Mesenchymal stem cell (in vitro differentiated cells and primary cell): ENCODE data around the gene ZNF391.

ENCODE experiments used
- DNase-seq: peaks from one replicate; pipeline ENCODE4 v3.0.0-alpha.2; 2013
- H2AFZ ChIP-seq: one replicate; pipeline ENCODE4 v1.6.1; 2013; ENCODE audit warnings: low read depth, mild to moderate bottlenecking, control low read depth, inconsistent platforms, low read length, moderate library complexity
- H2AK5ac ChIP-seq: 2 replicates; pipeline ENCODE4 v1.6.1; 2013; ENCODE audit warnings: low read length, moderate library complexity, mild to moderate bottlenecking, inconsistent platforms; ENCODE audit not compliant: severe bottlenecking
- H2BK120ac ChIP-seq: one replicate; pipeline ENCODE4 v1.6.1; 2013; ENCODE audit warnings: low read depth, mild to moderate bottlenecking, inconsistent platforms, low read length, moderate library complexity
- H2BK12ac ChIP-seq, 2 experiments: one replicate each; pipeline ENCODE4 v1.6.1; 2013; ENCODE audit warnings: inconsistent platforms in 2 of 2, low read length in 2 of 2, mild to moderate bottlenecking in 2 of 2, moderate library complexity in 2 of 2, control low read depth in 1 of 2
- H2BK15ac ChIP-seq: one replicate; pipeline ENCODE4 v1.6.1; 2013; ENCODE audit warnings: mild to moderate bottlenecking, low read depth, inconsistent platforms; ENCODE audit not compliant: poor library complexity, severe bottlenecking
- H2BK5ac ChIP-seq: 2 replicates; pipeline ENCODE4 v1.6.1; 2013; ENCODE audit warnings: low read depth, mild to moderate bottlenecking, low read length, control low read depth, inconsistent platforms; ENCODE audit not compliant: poor library complexity, severe bottlenecking
- H3K14ac ChIP-seq, 2 experiments: one replicate each; pipeline ENCODE4 v1.6.1; 2013; ENCODE audit warnings: inconsistent platforms in 2 of 2, low read length in 2 of 2, control low read depth in 1 of 2, mild to moderate bottlenecking in 1 of 2, moderate library complexity in 1 of 2
- H3K18ac ChIP-seq, 2 experiments: one replicate each; pipeline ENCODE4 v1.6.1; 2013; ENCODE audit warnings: inconsistent platforms in 2 of 2, low read length in 2 of 2, control low read depth in 1 of 2, low read depth in 1 of 2, mild to moderate bottlenecking in 1 of 2
- H3K23ac ChIP-seq, 2 experiments: one replicate each; pipeline ENCODE4 v1.6.1; 2013; ENCODE audit warnings: inconsistent platforms in 2 of 2, low read length in 2 of 2, mild to moderate bottlenecking in 2 of 2, moderate library complexity in 2 of 2, control low read depth in 1 of 2
- H3K27ac ChIP-seq: 2 replicates; pipeline ENCODE4 v1.5.1; 2013; ENCODE audit warnings: mild to moderate bottlenecking, moderate library complexity, low read length, control low read depth, inconsistent platforms; ENCODE audit not compliant: poor library complexity, severe bottlenecking
- H3K27me3 ChIP-seq, 2 experiments: 2 replicates each; pipeline versions ENCODE4 v1.6.1 to v1.7.0; 2013; ENCODE audit warnings: low read length in 2 of 2, mild to moderate bottlenecking in 2 of 2, moderate library complexity in 2 of 2, control low read depth in 1 of 2, inconsistent platforms in 1 of 2; ENCODE audit not compliant: control insufficient read depth in 1 of 2, insufficient read depth in 1 of 2
- H3K36me3 ChIP-seq, 2 experiments: 2 replicates each; pipeline versions ENCODE4 v1.6.1 to v1.7.0; 2013; ENCODE audit warnings: low read length in 2 of 2, control low read depth in 1 of 2, inconsistent platforms in 1 of 2, low read depth in 1 of 2, mild to moderate bottlenecking in 1 of 2; ENCODE audit not compliant: insufficient read depth in 2 of 2, control insufficient read depth in 1 of 2
- H3K4ac ChIP-seq, 2 experiments: one replicate each; pipeline ENCODE4 v1.6.1; 2013; ENCODE audit warnings: inconsistent platforms in 2 of 2, low read length in 2 of 2, mild to moderate bottlenecking in 2 of 2, moderate library complexity in 2 of 2, control low read depth in 1 of 2, low read depth in 1 of 2
- H3K4me1 ChIP-seq: 2 replicates; pipeline ENCODE4 v1.6.1; 2013; ENCODE audit warnings: low read depth, low read length, control low read depth; ENCODE audit not compliant: control insufficient read depth, insufficient read depth
- H3K4me2 ChIP-seq: 2 replicates; pipeline ENCODE4 v1.6.1; 2013; ENCODE audit warnings: low read length, mild to moderate bottlenecking, inconsistent platforms; ENCODE audit not compliant: poor library complexity, severe bottlenecking
- H3K4me3 ChIP-seq, 2 experiments: 2 replicates each; pipeline versions ENCODE4 v1.5.1 to v1.7.0; 2013; ENCODE audit warnings: low read length in 2 of 2, mild to moderate bottlenecking in 2 of 2, control low read depth in 1 of 2, low read depth in 1 of 2; ENCODE audit not compliant: insufficient read depth in 1 of 2
- H3K79me1 ChIP-seq: replicated peaks from 2 replicates; pipeline ENCODE4 v1.6.1; 2013; ENCODE audit warnings: mild to moderate bottlenecking, control low read depth, low read length, inconsistent platforms; ENCODE audit not compliant: poor library complexity, severe bottlenecking
- H3K9ac ChIP-seq: 2 replicates; pipeline ENCODE4 v1.7.0; 2013; ENCODE audit warnings: mild to moderate bottlenecking, low read length, moderate library complexity
- H3K9me3 ChIP-seq: 2 replicates; pipeline ENCODE4 v1.7.0; 2013; ENCODE audit warnings: mild to moderate bottlenecking, low read length; ENCODE audit not compliant: control insufficient read depth
- H4K8ac ChIP-seq: one replicate; pipeline ENCODE4 v1.6.1; 2013; ENCODE audit warnings: inconsistent platforms, mild to moderate bottlenecking, low read length, moderate library complexity
- H4K91ac ChIP-seq: one replicate; pipeline ENCODE4 v1.6.1; 2013; ENCODE audit warnings: mild to moderate bottlenecking, low read length, inconsistent platforms
- WGBS: methylation state at CpG from one replicate; pipeline ENCODE4 v1.1.7; 2013; ENCODE audit warnings: mixed read lengths; 5-methylcytosine and 5-hydroxymethylcytosine counted together

Gene ZNF391

GRCh38 chr6:27368202-27368601 is 20.4 kb upstream of the ZNF391 start:
- no peak overlapping the region for H2AK5ac ChIP-seq
- no peaks in the 10 kb centered on the region for H3K27me3 ChIP-seq
- H3K79me1 ChIP-seq: no peaks in the 10 kb centered on the region
- no peak overlapping the region for H3K9ac ChIP-seq
- H2BK120ac ChIP-seq: no peak overlapping the region
- no peak overlapping the region for H4K91ac ChIP-seq
- peaks cover 27% of the 10 kb centered on the region for H3K9me3 ChIP-seq
- H3K36me3 ChIP-seq: peaks cover 0 to 4% of the 10 kb centered on the region in 2 experiments
- no peak overlapping the region for H3K27ac ChIP-seq
- no peaks in the 10 kb centered on the region for H3K4me1 ChIP-seq
- no peak for DNase-seq
- no peak overlapping the region for H2BK15ac ChIP-seq
- H3K18ac ChIP-seq: no peak overlapping the region
- H4K8ac ChIP-seq: no peak overlapping the region
- H2BK5ac ChIP-seq: no peak overlapping the region
- no peak overlapping the region for H3K4me2 ChIP-seq
- no peak overlapping the region for H2BK12ac ChIP-seq
- WGBS: 73% methylated on average over 5 of the region's 5 CpGs
- no peak overlapping the region for H3K4ac ChIP-seq
- no peak overlapping the region for H3K23ac ChIP-seq
- H2AFZ ChIP-seq: no peak overlapping the region
- no peak overlapping the region for H3K4me3 ChIP-seq
- no peak overlapping the region for H3K14ac ChIP-seq

- Histone ChIP-seq H3K27me3 (peaks cover 0 to 5% of the 10 kb centered on the region in 2 experiments), H3K79me1 (no peaks in the 10 kb centered on the region), H2BK120ac (no peak overlapping the region), H2AFZ (no peak overlapping the region), H3K9ac (no peak overlapping the region), H4K8ac (no peak overlapping the region), H3K4me1 (peaks cover 2% of the 10 kb centered on the region), H3K14ac (no peak overlapping the region), H3K4me3 (no peak overlapping the region), H2BK15ac (no peak overlapping the region), H3K9me3 (peaks cover 22% of the 10 kb centered on the region), H3K36me3 (peaks cover 0 to 4% of the 10 kb centered on the region in 2 experiments), H3K4ac (no peak overlapping the region), H3K18ac (no peak overlapping the region), H3K23ac (no peak overlapping the region), H2BK5ac (no peak overlapping the region), H2BK12ac (no peak overlapping the region), H3K4me2 (no peak overlapping the region), H4K91ac (no peak overlapping the region), H3K27ac (no peak overlapping the region), H2AK5ac (no peak overlapping the region)
- WGBS: 100% methylated on average over 1 of the region's 4 CpGs
- no peak for DNase-seq
Measured at GRCh38 chr6:27370391-27370790, 18.2 kb upstream of the ZNF391 start.

GRCh38 chr6:27374824-27375612 is 13.5 kb upstream of the ZNF391 start:
- H2AK5ac ChIP-seq: no peak overlapping the region
- H2BK5ac ChIP-seq: no peak overlapping the region
- H3K4me2 ChIP-seq: peak overlapping the region; percentile 79
- DNase-seq: peak; percentile 47
- H3K79me1 ChIP-seq: no peaks in the 10 kb centered on the region
- no peak overlapping the region for H3K18ac ChIP-seq
- peak overlapping the region; percentile 55 to 77 for H3K4me3 ChIP-seq
- 1% methylated on average over 30 of the region's 31 CpGs for WGBS
- no peak overlapping the region for H2BK120ac ChIP-seq
- H3K9me3 ChIP-seq: peaks cover 9% of the 10 kb centered on the region
- peaks cover 0 to 5% of the 10 kb centered on the region in 2 experiments for H3K27me3 ChIP-seq
- no peak overlapping the region for H3K14ac ChIP-seq
- H2AFZ ChIP-seq: peak overlapping the region; percentile 60
- no peak overlapping the region for H2BK15ac ChIP-seq
- H4K8ac ChIP-seq: no peak overlapping the region
- H3K23ac ChIP-seq: no peak overlapping the region
- H3K4me1 ChIP-seq: peaks cover 2% of the 10 kb centered on the region
- H3K4ac ChIP-seq: no peak overlapping the region
- H3K9ac ChIP-seq: peak overlapping the region; percentile 61
- H4K91ac ChIP-seq: no peak overlapping the region
- H3K27ac ChIP-seq: no peak overlapping the region
- no peak overlapping the region for H2BK12ac ChIP-seq
- H3K36me3 ChIP-seq: no peaks in the 10 kb centered on the region

- no peak overlapping the region for H2BK15ac ChIP-seq
- H3K9me3 ChIP-seq: peaks cover 5% of the 10 kb centered on the region
- no peak overlapping the region for H2BK120ac ChIP-seq
- no peak overlapping the region for H3K23ac ChIP-seq
- H3K4ac ChIP-seq: no peak overlapping the region
- peak; percentile 1 for DNase-seq
- no peak overlapping the region for H4K8ac ChIP-seq
- peak overlapping the region in 1 of 2 experiments; percentile 77 for H3K4me3 ChIP-seq
- H3K27me3 ChIP-seq: peaks cover 0 to 5% of the 10 kb centered on the region in 2 experiments
- WGBS: 50% methylated on average over 7 of the region's 7 CpGs
- H4K91ac ChIP-seq: no peak overlapping the region
- H3K14ac ChIP-seq: no peak overlapping the region
- no peak overlapping the region for H2BK12ac ChIP-seq
- H3K4me1 ChIP-seq: peaks cover 2% of the 10 kb centered on the region
- H3K18ac ChIP-seq: no peak overlapping the region
- H3K36me3 ChIP-seq: no peaks in the 10 kb centered on the region
- no peak overlapping the region for H3K27ac ChIP-seq
- no peak overlapping the region for H2BK5ac ChIP-seq
- no peak overlapping the region for H2AK5ac ChIP-seq
- peak overlapping the region; percentile 57 for H3K9ac ChIP-seq
- peak overlapping the region; percentile 53 for H2AFZ ChIP-seq
- H3K79me1 ChIP-seq: no peaks in the 10 kb centered on the region
- H3K4me2 ChIP-seq: no peak overlapping the region
Measured at GRCh38 chr6:27375613-27376079, 12.9 kb upstream of the ZNF391 start.
